Mucosa of stomach (tissue), 1 donor: ENCODE results near the gene HEXD.
"Not testable (repeated sequence)": the region's sequence is repeated elsewhere in the genome, so short reads cannot be mapped to it uniquely, and the experiment has no call there.

Experiments used
- H3K27me3 ChIP-seq: one replicate; pipeline ENCODE4 v1.7.0; 2013; ENCODE audit warnings: mild to moderate bottlenecking, low read length; ENCODE audit not compliant: control insufficient read depth, insufficient read depth
- H3K36me3 ChIP-seq: one replicate; pipeline ENCODE4 v1.7.0; 2013; ENCODE audit warnings: low read length; ENCODE audit not compliant: control insufficient read depth, insufficient read depth
- H3K4me1 ChIP-seq: one replicate; pipeline ENCODE4 v1.7.0; 2013; ENCODE audit warnings: mild to moderate bottlenecking, low read length; ENCODE audit not compliant: control insufficient read depth, insufficient read depth
- H3K4me3 ChIP-seq: one replicate; pipeline ENCODE4 v1.7.0; 2013; ENCODE audit warnings: low read length
- H3K9ac ChIP-seq: one replicate; pipeline ENCODE4 v1.7.0; 2013; ENCODE audit warnings: mild to moderate bottlenecking, low read length, moderate library complexity
- H3K9me3 ChIP-seq: one replicate; pipeline ENCODE4 v1.7.0; 2013; ENCODE audit warnings: mild to moderate bottlenecking, low read length, moderate library complexity; ENCODE audit not compliant: control insufficient read depth
- donor health status: Pancreatic carcinoma.

HEXD gene

GRCh38 chr17:82376042-82376730 is 42.0 kb upstream of the HEXD start:
- Histone ChIP-seq H3K27me3 (peaks cover 62% of the 10 kb centered on the region), H3K36me3 (no peaks in the 10 kb centered on the region), H3K9ac (no peak overlapping the region), H3K4me3 (no peak overlapping the region), H3K9me3 (no peaks in the 10 kb centered on the region), H3K4me1 (peaks cover 14% of the 10 kb centered on the region)

- H3K36me3 ChIP-seq, H3K9me3 ChIP-seq, H3K4me3 ChIP-seq, H3K9ac ChIP-seq, H3K4me1 ChIP-seq: not testable (repeated sequence)
- H3K27me3 ChIP-seq: peaks cover 51% of the 10 kb centered on the region
Measured at GRCh38 chr17:82377294-82377693, 40.9 kb upstream of the HEXD start.

GRCh38 chr17:82377924-82378740 is 40.0 kb upstream of the HEXD start:
- H3K27me3 ChIP-seq: peaks cover 42% of the 10 kb centered on the region
- no peak overlapping the region for H3K9ac ChIP-seq
- no peaks in the 10 kb centered on the region for H3K9me3 ChIP-seq

GRCh38 chr17:82378741-82379021 is 39.5 kb upstream of the HEXD start:
- H3K4me1 ChIP-seq: no peaks in the 10 kb centered on the region
- no peak overlapping the region for H3K4me3 ChIP-seq
- H3K9me3 ChIP-seq: no peaks in the 10 kb centered on the region
- H3K36me3 ChIP-seq: no peaks in the 10 kb centered on the region
- H3K9ac ChIP-seq: no peak overlapping the region
- peaks cover 41% of the 10 kb centered on the region for H3K27me3 ChIP-seq

More at GRCh38 chr17:82377924-82378740, 40.0 kb upstream of the HEXD start:
- Histone ChIP-seq H3K4me3 (no peak overlapping the region), H3K36me3 (no peaks in the 10 kb centered on the region), H3K4me1 (no peaks in the 10 kb centered on the region)

GRCh38 chr17:82380860-82381702 is 37.1 kb upstream of the HEXD start:
- Histone ChIP-seq H3K4me1 (peaks cover 10% of the 10 kb centered on the region), H3K36me3 (no peaks in the 10 kb centered on the region), H3K4me3 (no peak overlapping the region), H3K9ac (no peak overlapping the region), H3K9me3 (no peaks in the 10 kb centered on the region), H3K27me3 (peaks cover 38% of the 10 kb centered on the region)

GRCh38 chr17:82381703-82382009 is 36.5 kb upstream of the HEXD start:
- not testable (repeated sequence) for H3K36me3 ChIP-seq, H3K9me3 ChIP-seq, H3K4me3 ChIP-seq, H3K9ac ChIP-seq
- peaks cover 38% of the 10 kb centered on the region for H3K27me3 ChIP-seq
- peaks cover 10% of the 10 kb centered on the region for H3K4me1 ChIP-seq

GRCh38 chr17:82382220-82382932 is 35.8 kb upstream of the HEXD start:
- H3K27me3 ChIP-seq: peaks cover 45% of the 10 kb centered on the region

GRCh38 chr17:82382933-82383255 is 35.3 kb upstream of the HEXD start:
- H3K27me3 ChIP-seq: peaks cover 50% of the 10 kb centered on the region
- peaks cover 10% of the 10 kb centered on the region for H3K4me1 ChIP-seq

More at GRCh38 chr17:82382220-82382932, 35.8 kb upstream of the HEXD start:
- peaks cover 10% of the 10 kb centered on the region for H3K4me1 ChIP-seq
- H3K9ac ChIP-seq, H3K9me3 ChIP-seq, H3K36me3 ChIP-seq, H3K4me3 ChIP-seq: not testable (repeated sequence)

GRCh38 chr17:82383411-82383810 is 34.7 kb upstream of the HEXD start:
- H3K4me1 ChIP-seq: peaks cover 10% of the 10 kb centered on the region
- H3K9me3 ChIP-seq: no peaks in the 10 kb centered on the region
- H3K4me3 ChIP-seq: no peak overlapping the region
- peaks cover 50% of the 10 kb centered on the region for H3K27me3 ChIP-seq
- H3K36me3 ChIP-seq: no peaks in the 10 kb centered on the region
- H3K9ac ChIP-seq: no peak overlapping the region

More at GRCh38 chr17:82382933-82383255, 35.3 kb upstream of the HEXD start:
- H3K36me3 ChIP-seq: no peaks in the 10 kb centered on the region
- no peak overlapping the region for H3K9ac ChIP-seq
- no peak overlapping the region for H3K4me3 ChIP-seq
- H3K9me3 ChIP-seq: no peaks in the 10 kb centered on the region

- H3K4me3 ChIP-seq: no peak overlapping the region
- H3K36me3 ChIP-seq: no peaks in the 10 kb centered on the region
- peaks cover 44% of the 10 kb centered on the region for H3K27me3 ChIP-seq
- H3K4me1 ChIP-seq: peaks cover 10% of the 10 kb centered on the region
- no peak overlapping the region for H3K9ac ChIP-seq
- H3K9me3 ChIP-seq: no peaks in the 10 kb centered on the region
Measured at GRCh38 chr17:82384051-82384729, 34.0 kb upstream of the HEXD start.

- peaks cover 38% of the 10 kb centered on the region for H3K27me3 ChIP-seq
- no peak overlapping the region for H3K4me3 ChIP-seq
- no peak overlapping the region for H3K9ac ChIP-seq
- peaks cover 10% of the 10 kb centered on the region for H3K4me1 ChIP-seq
- H3K36me3 ChIP-seq: no peaks in the 10 kb centered on the region
- no peaks in the 10 kb centered on the region for H3K9me3 ChIP-seq
Measured at GRCh38 chr17:82384730-82385481, 33.2 kb upstream of the HEXD start.
